ENCODE measurements around the gene SKOR2. TPM values are rescaled to one million over a fixed set of nuclear protein-coding genes. Genes with fewer than 3 reads are reported as not detected.

Gene SKOR2
- total RNA-seq, 1 donor from 2014 or later, result not detected

DNA sequence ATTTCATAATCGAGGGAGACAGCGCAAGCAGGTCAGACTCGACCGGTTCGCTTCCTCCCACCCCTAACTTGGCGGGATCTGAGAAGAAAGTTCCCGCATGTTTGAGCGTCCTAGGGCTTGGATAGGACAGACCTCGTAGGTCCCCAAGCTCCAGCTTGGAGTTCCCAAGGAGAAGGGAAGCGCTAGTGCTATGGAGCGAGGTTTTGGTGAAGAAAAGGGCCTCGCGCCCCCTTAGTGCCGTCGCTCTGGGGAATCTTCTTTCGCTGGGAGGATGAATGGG is 11.6 kb upstream of the SKOR2 start:
- Histone ChIP-seq H3K27ac (no peak overlapping the region), H3K4me1 (peaks cover 11% of the 10 kb centered on the region), H3K4me3 (no peak overlapping the region), H3K27me3 (peaks cover 9% of the 10 kb centered on the region), H3K36me3 (no peaks in the 10 kb centered on the region), H3K9me3 (no peaks in the 10 kb centered on the region)
- TF ChIP-seq POLR2A (IDR thresholded peaks at IDR 0.05), result no peak
- TF ChIP-seq, protein P1, sequence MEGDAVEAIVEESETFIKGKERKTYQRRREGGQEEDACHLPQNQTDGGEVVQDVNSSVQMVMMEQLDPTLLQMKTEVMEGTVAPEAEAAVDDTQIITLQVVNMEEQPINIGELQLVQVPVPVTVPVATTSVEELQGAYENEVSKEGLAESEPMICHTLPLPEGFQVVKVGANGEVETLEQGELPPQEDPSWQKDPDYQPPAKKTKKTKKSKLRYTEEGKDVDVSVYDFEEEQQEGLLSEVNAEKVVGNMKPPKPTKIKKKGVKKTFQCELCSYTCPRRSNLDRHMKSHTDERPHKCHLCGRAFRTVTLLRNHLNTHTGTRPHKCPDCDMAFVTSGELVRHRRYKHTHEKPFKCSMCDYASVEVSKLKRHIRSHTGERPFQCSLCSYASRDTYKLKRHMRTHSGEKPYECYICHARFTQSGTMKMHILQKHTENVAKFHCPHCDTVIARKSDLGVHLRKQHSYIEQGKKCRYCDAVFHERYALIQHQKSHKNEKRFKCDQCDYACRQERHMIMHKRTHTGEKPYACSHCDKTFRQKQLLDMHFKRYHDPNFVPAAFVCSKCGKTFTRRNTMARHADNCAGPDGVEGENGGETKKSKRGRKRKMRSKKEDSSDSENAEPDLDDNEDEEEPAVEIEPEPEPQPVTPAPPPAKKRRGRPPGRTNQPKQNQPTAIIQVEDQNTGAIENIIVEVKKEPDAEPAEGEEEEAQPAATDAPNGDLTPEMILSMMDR (IDR thresholded peaks at IDR 0.05), result no peak
- TF ChIP-seq POLR2AphosphoS5 (IDR thresholded peaks at IDR 0.05; ENCODE audit: insufficient read depth in 1 of 2, low read depth in 1 of 2), result no peak
- no peak for DNase-seq (ENCODE audit: extremely low spot score in 2 of 2)
- intact Hi-C loops (cut with DNase I), result no loop called here

DNA sequence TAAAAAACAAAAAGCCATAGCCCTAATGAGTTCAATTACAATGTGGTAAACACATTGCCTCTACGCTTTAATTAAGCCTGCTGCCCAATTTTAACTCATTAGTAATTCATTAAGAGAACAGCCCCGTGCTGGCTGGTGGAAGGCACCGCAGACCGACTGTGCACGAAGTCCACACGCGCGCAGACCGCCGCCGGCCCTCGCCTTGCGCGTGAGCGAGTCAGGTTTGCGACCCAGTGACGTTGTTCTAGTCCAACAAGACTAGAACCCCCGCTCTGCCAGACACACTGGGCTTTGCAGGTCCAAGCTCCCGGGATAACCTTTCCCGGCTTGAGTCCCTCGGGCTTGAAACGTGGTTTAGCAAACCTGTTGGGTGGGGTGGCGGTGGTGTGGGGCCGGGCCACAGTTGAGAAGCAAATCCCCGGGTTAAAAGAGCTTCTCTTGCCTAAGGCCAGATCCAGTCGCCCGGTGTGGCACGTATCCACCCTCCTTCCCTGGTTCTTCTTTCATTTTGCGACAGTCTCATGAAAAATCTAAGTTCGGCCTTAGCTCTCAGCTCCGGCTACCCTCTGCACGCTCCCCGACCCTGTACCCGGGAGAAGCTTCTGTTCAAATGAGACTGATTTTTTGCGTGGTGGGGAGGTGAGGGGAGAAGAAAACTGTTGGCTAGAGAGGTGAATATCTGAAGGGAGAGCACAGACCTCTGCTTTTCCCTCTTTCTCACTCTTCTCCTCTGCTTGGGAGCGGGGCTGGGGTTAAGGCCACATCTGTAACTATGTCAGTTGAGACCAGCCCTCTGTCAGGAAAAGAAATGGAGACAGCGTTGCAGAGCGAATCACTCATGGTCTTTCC is 11.1 kb upstream of the SKOR2 start:
- no peaks in the 10 kb centered on the region for H3K36me3 ChIP-seq
- H3K27me3 ChIP-seq, result peaks cover 9% of the 10 kb centered on the region
- intact Hi-C loops (cut with DNase I), result no loop called here
- peaks cover 11% of the 10 kb centered on the region for H3K4me1 ChIP-seq
- H3K4me3 ChIP-seq, result no peak overlapping the region
- no peak for TF ChIP-seq POLR2AphosphoS5 (IDR thresholded peaks at IDR 0.05; ENCODE audit: insufficient read depth in 1 of 2, low read depth in 1 of 2)
- TF ChIP-seq POLR2A (IDR thresholded peaks at IDR 0.05), result no peak
- no peak for DNase-seq (ENCODE audit: extremely low spot score in 2 of 2)
- no peak overlapping the region for H3K27ac ChIP-seq
- H3K9me3 ChIP-seq, result no peaks in the 10 kb centered on the region

DNA sequence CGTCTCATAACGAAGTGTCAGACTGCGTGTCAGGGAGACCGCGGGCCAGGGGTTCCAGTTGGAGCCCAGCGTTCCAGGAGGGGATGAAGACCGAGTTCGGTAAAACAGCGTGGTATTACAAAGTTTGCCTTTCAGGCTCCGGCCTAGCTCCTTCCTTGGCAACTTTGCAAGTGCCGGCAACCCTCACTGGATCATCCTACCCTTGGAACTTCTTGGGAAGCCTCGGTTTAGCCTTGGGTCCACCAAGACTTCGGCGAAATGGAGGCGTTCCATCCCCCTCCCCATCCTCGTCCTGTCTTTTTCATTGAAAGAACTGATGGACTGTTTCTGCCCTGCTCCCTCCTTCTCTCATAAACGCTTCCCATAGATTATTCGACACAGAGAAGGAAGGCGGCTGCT is 10.4 kb upstream of the SKOR2 start:
- Histone ChIP-seq H3K4me1 (peaks cover 11% of the 10 kb centered on the region), H3K27ac (no peak overlapping the region), H3K36me3 (no peaks in the 10 kb centered on the region), H3K27me3 (peaks cover 9% of the 10 kb centered on the region), H3K9me3 (no peaks in the 10 kb centered on the region), H3K4me3 (no peak overlapping the region)
- intact Hi-C loops (cut with DNase I), result no loop called here
- TF ChIP-seq POLR2A (IDR thresholded peaks at IDR 0.05) (no peak), POLR2AphosphoS5 (IDR thresholded peaks at IDR 0.05; ENCODE audit: insufficient read depth in 1 of 2, low read depth in 1 of 2) (no peak)
- TF ChIP-seq, protein P1 (IDR thresholded peaks at IDR 0.05), result no peak
- DNase-seq (ENCODE audit: extremely low spot score in 2 of 2), result no peak

DNA sequence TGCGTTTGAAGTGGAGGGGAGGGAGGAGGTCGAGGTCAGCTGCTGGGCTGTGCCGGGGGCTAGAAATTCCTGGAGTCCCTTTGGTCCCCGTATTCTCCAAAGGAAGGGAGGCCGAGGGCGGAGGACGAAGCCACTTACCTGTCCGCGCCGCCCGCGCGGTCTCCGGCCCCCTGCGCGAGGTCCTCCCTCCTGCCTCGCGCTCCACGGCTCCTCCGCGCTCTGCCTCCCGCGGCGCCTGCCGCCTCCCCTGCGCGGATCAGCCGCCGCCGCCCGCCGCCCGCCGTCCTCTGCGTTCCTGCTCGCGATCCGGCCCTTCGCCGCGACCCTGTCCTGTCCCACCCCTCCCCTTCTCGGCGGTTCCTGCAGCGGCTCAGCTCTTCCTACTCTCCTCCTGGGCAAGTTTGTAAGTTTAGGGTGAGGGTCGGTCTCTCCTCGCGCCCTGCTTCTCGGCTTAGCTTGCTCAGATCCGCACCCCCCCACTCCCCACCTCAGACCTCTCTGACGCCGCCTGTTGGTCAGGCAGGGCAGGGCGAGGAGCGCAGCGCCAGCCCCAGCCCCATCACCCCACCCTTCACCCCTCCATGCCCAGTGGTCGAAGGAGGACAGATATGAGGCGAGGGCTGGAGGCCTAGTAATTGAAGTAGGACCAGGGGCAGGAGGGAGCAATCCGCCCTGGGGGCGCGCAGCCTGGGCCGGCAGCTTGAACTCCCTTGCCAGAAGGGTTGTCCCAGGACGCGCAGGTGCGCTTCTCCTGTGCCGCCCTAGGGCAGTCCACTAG is 9.7 kb upstream of the SKOR2 start:
- H3K36me3 ChIP-seq, result no peaks in the 10 kb centered on the region
- peaks cover 11% of the 10 kb centered on the region for H3K4me1 ChIP-seq
- H3K4me3 ChIP-seq, result no peak overlapping the region
- peaks cover 9% of the 10 kb centered on the region for H3K27me3 ChIP-seq
- intact Hi-C loops (cut with DNase I), result no loop called here
- no peaks in the 10 kb centered on the region for H3K9me3 ChIP-seq
- TF ChIP-seq, protein P1 (IDR thresholded peaks at IDR 0.05), result no peak
- TF ChIP-seq POLR2AphosphoS5 (IDR thresholded peaks at IDR 0.05; ENCODE audit: insufficient read depth in 1 of 2, low read depth in 1 of 2), result no peak
- no peak for TF ChIP-seq POLR2A (IDR thresholded peaks at IDR 0.05)
- no peak for DNase-seq (ENCODE audit: extremely low spot score in 2 of 2)
- no peak overlapping the region for H3K27ac ChIP-seq

DNA sequence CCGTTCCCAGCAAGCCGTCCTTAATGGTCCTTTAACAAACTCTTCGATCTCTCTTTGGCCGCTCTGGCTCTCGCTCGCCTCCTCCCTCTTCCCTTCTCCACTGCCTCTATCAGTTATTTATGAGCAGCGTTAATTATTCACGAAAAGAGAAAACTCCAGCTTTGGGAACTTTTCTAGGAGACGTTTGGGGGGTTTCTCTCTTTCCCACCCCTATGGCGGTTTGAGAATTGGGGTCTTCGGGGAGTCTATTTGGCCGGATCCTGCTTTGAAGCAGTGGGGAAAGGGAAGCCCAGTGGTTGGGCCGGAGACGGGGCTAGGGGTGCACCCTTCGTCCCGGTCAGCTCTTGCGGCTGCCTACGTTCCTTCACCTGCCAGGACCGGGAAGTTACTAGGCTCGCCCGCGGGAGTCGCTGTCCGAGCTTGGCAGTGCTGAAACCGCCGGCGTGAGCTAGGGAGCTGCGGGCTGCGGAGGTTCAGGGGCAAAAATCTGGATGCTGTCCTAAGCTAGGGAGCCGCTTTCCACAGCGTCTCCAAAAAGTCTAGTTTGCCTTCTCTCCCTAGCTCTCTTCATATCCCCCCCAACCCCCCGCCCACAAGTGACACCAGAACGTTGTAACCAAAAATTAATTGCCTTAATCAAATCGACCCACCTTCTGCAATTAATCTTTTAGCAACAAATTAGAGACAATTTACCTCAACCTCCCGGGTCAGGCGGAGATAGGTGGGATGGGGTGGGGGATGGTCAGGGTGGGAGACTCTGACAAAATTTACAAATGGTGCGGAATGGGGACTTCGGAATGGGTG is 8.9 kb upstream of the SKOR2 start:
- DNase-seq (ENCODE audit: extremely low spot score in 2 of 2), result no peak
- Histone ChIP-seq H3K36me3 (no peaks in the 10 kb centered on the region), H3K27ac (no peak overlapping the region), H3K27me3 (peaks cover 9% of the 10 kb centered on the region), H3K9me3 (no peaks in the 10 kb centered on the region), H3K4me3 (no peak overlapping the region), H3K4me1 (peaks cover 11% of the 10 kb centered on the region)
- TF ChIP-seq POLR2AphosphoS5 (IDR thresholded peaks at IDR 0.05; ENCODE audit: insufficient read depth in 1 of 2, low read depth in 1 of 2) (no peak), POLR2A (IDR thresholded peaks at IDR 0.05) (no peak)
- TF ChIP-seq, protein P1 (IDR thresholded peaks at IDR 0.05), result no peak
- intact Hi-C loops (cut with DNase I), result no loop called here

Measured in vagina (tissue), 2 donors.